GM12878 (cell line): ENCODE measurements around the gene UQCR10. TPM values are rescaled to one million over a fixed set of nuclear protein-coding genes. Genes with fewer than 3 reads are reported as not detected.

Experiments used
- ATAC-seq: fragments of 200-7000 bp; cut with Tn5 transposase; 3 replicates; pipeline ENCODE4 v1.9.1; 2020; ENCODE audit warnings: mild to moderate bottlenecking, moderate library complexity
- BruUV-seq: library from RNA; stranded (reverse); fragments of 400-500 nt; replicated peaks from 2 replicates; lab custom pipeline; 2021; lab: Mats Ljungman, UMichigan
- CTCF ChIA-PET: fragments of 300-600 bp; sonication (Branson Sonifier 250); formaldehyde crosslinking; extraction: SDS; loops from one replicate; lab custom pipeline; 2021; ENCODE audit warnings: inconsistent platforms; lab: Yijun Ruan, JAX
- POLR2A ChIA-PET: fragments of 350-600 bp; formaldehyde crosslinking; extraction: SDS; loops from one replicate; lab custom pipeline; 2021; ENCODE audit warnings: inconsistent platforms; lab: Charles Lee
- RAD21 ChIA-PET: fragments of 300-600 bp; sonication (Branson Sonifier 250); formaldehyde crosslinking; loops from one replicate; lab custom pipeline; 2023; ENCODE audit warnings: antibody characterized with exemption; ENCODE audit not compliant: unreplicated experiment; lab: Charles Lee
- SMC1A ChIA-PET: fragments of 300-600 bp; sonication (Branson Sonifier 250); formaldehyde crosslinking; loops from one replicate; lab custom pipeline; 2023; ENCODE audit not compliant: unreplicated experiment, uncharacterized antibody; lab: Charles Lee
- DNase-seq: peaks from one replicate; pipeline ENCODE4 v3.0.0-alpha.2; 2011; ENCODE audit warnings: low read depth, low spot score
- FAIRE-seq: peaks from 3 replicates; lab custom pipeline; 2011; peaks lifted over from hg19 to GRCh38; lab: Jason Lieb, UNC
- H2AFZ ChIP-seq: 2 replicates; pipeline ENCODE4 v1.6.0; 2011; ENCODE audit warnings: low read depth, low read length, control low read depth; ENCODE audit not compliant: control insufficient read depth
- H3K27ac ChIP-seq: 2 replicates; pipeline ENCODE4 v1.5.1; 2011; ENCODE audit warnings: control low read depth; ENCODE audit not compliant: control insufficient read depth, insufficient read depth
- H3K27me3 ChIP-seq, 2 experiments: replicated peaks in 1 of 2; 2 replicates each; pipeline versions ENCODE4 v1.6.0 to v1.6.1; 2011; ENCODE audit warnings: low read length in 1 of 2; ENCODE audit not compliant: control insufficient read depth in 2 of 2, insufficient read depth in 2 of 2
- H3K36me3 ChIP-seq, 2 experiments: 2 replicates each; pipeline ENCODE4 v1.5.1; 2011; ENCODE audit warnings: low read length in 1 of 2; ENCODE audit not compliant: control insufficient read depth in 2 of 2, insufficient read depth in 2 of 2
- H3K4me1 ChIP-seq: 2 replicates; pipeline ENCODE4 v1.6.1; 2011; ENCODE audit warnings: mild to moderate bottlenecking, low read length, moderate library complexity, mixed read lengths; ENCODE audit not compliant: control insufficient read depth, insufficient read depth
- H3K4me2 ChIP-seq: 2 replicates; pipeline ENCODE4 v1.6.0; 2011; ENCODE audit warnings: control low read depth; ENCODE audit not compliant: control insufficient read depth, insufficient read depth
- H3K4me3 ChIP-seq: fragments of 200-600 bp; sonication (generic); 2 replicates; pipeline ENCODE4 v1.5.1; 2016
- H3K79me2 ChIP-seq: 2 replicates; pipeline ENCODE4 v1.6.0; 2011; ENCODE audit warnings: low read length; ENCODE audit not compliant: control insufficient read depth, insufficient read depth
- H3K9ac ChIP-seq: 2 replicates; pipeline ENCODE4 v1.8.0; 2011; ENCODE audit warnings: low read length, control low read depth, mixed read lengths; ENCODE audit not compliant: control insufficient read depth, insufficient read depth
- H3K9me3 ChIP-seq: replicated peaks from 3 replicates; pipeline ENCODE4 v1.5.1; 2011; ENCODE audit warnings: mild to moderate bottlenecking, low read length; ENCODE audit not compliant: control insufficient read depth, insufficient read depth
- H4K20me1 ChIP-seq: 2 replicates; pipeline ENCODE4 v1.6.0; 2011; ENCODE audit not compliant: control insufficient read depth, insufficient read depth
- SUZ12 ChIP-seq: fragments of 200-600 bp; sonication (generic); IDR thresholded peaks from one replicate; pipeline ENCODE4 v1.6.1; 2018; ENCODE audit warnings: antibody characterized with exemption, mild to moderate bottlenecking; ENCODE audit not compliant: unreplicated experiment
- TCF3 ChIP-seq: IDR thresholded peaks from 2 replicates; pipeline ENCODE4 v1.6.1; 2012; ENCODE audit warnings: low read depth, mild to moderate bottlenecking, low read length, borderline replicate concordance; ENCODE audit not compliant: insufficient read depth
- YBX1 ChIP-seq: fragments of 450-650 bp; IDR thresholded peaks from 2 replicates; pipeline ENCODE4 v1.6.1; 2016; ENCODE audit warnings: antibody characterized with exemption
- WGBS: methylation state at CpG from one replicate; pipeline ENCODE4 v1.1.6; 2016; ENCODE audit warnings: low lambda C conversion rate; ENCODE audit not compliant: insufficient replicate concordance, insufficient coverage; ENCODE audit errors: missing lambda C conversion rate; 5-methylcytosine and 5-hydroxymethylcytosine counted together
- in situ Hi-C: fragments of 300-500 bp; cut with MboI; formaldehyde crosslinking; loops from 9 replicates; pipeline ENCODE4 v1.14.3; 2018; ENCODE audit warnings: mixed read lengths
- intact Hi-C: fragments of 100-400 bp; cut with micrococcal nuclease; formaldehyde crosslinking; loops from one replicate; pipeline ENCODE4 v1.14.2; 2022; ENCODE audit not compliant: unreplicated experiment
- polyA plus RNA-seq, 11 experiments: library from polyadenylated mRNA; depleted of rRNA in 4 of 11; unstranded in 6 of 11; stranded (reverse) in 5 of 11; fragments of >200 nt; fragmentation: Nextera tagmentation in 4 of 11; fragmentation: Illumina TruSeq in 1 of 11; extraction: Ambion mirVana in 4 of 11; extraction: Trizol in 1 of 11; gene quantifications; 1 replicate in 1 of 11; 2 replicates in 10 of 11; pipeline versions ENCODE4 v1.2.1 to v1.2.3, GENCODE V29; 2011 to 2016; ENCODE audit warnings: inconsistent platforms in 2 of 11, missing spikeins in 2 of 11, low read depth in 1 of 11
- total RNA-seq, 4 experiments: library from RNA; depleted of rRNA in 3 of 4; stranded (reverse); fragments of >200 nt in 3 of 4; fragmentation: Illumina TruSeq in 1 of 4; extraction: Trizol in 1 of 4; gene quantifications; 2 replicates each; pipeline versions ENCODE4 v1.2.1 to v1.2.3, GENCODE V29; 2013 to 2021
- TF ChIP-seq, protein P1 (sequence below): fragments of 450-650 bp; IDR thresholded peaks from 2 replicates; pipeline ENCODE4 v1.6.1; 2016; ENCODE audit warnings: mild to moderate bottlenecking
- TF ChIP-seq, protein P2 (sequence below): fragments of 450-650 bp; IDR thresholded peaks from 2 replicates; pipeline ENCODE4 v1.6.1; 2017; ENCODE audit warnings: mild to moderate bottlenecking, moderate library complexity
- TF ChIP-seq, protein P3 (sequence below): fragments of 450-650 bp; IDR thresholded peaks from 2 replicates; pipeline ENCODE4 v1.6.1; 2016; ENCODE audit warnings: mild to moderate bottlenecking, moderate library complexity, borderline replicate concordance

UQCR10 gene
- total and polyA plus RNA-seq, 10 of the 15 experiments (the other 5 are each of a cell fraction or from before 2014, with no cell fraction given), result 144 to 1,021 (median 214) TPM

DNA sequence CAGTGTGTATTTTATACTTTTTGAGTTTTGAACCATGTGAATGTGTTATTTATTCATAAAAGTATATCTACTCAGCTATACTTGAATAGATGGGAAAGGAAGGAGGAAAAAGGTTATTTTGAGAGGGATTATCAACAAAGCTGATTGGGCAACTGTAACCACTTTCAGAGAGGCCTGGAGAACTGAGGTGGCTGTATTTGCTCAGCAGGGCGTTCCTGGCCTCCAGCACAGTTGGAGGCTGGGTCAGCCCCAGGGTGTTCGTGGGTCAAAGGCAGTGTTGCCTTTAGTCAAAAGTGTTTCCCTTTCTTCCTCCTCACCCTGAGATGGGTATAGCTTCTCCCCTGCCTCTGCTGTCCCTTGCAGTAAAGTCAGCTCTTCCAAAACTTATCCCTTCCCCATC lies 44.2 kb downstream of the UQCR10 start:
- Histone ChIP-seq H4K20me1 (no peaks in the 10 kb centered on the region), H3K27me3 (no peaks in the 10 kb centered on the region), H3K9me3 (no peaks in the 10 kb centered on the region), H3K27ac (no peak overlapping the region), H3K4me2 (no peak overlapping the region), H3K4me1 (no peaks in the 10 kb centered on the region), H3K9ac (no peak overlapping the region), H2AFZ (no peak overlapping the region), H3K4me3 (no peak overlapping the region), H3K79me2 (no peaks in the 10 kb centered on the region), H3K36me3 (peaks cover 10 to 50% of the 10 kb centered on the region in 2 experiments)
- RAD21 ChIA-PET, result interaction anchor here (0.6 kb wide), 1 partner anchor 590 kb away, joined by 3 read pairs; no protein-coding TSS in a partner anchor
- no TSS peak for BruUV-seq
- CTCF ChIA-PET, result interaction anchor here (1.3 kb wide), 1 partner anchor 194 kb away, joined by 4 read pairs; no protein-coding TSS in a partner anchor
- in situ Hi-C loops (no loop called here), intact Hi-C loops (no loop called here)
- 56% methylated on average over 2 of the region's 2 CpGs for WGBS
- ATAC-seq (no peak), FAIRE-seq (no peak), DNase-seq (no peak)
- TF ChIP-seq YBX1 (no peak), SUZ12 (no peak), TCF3 (no peak)
- TF ChIP-seq, protein P1, sequence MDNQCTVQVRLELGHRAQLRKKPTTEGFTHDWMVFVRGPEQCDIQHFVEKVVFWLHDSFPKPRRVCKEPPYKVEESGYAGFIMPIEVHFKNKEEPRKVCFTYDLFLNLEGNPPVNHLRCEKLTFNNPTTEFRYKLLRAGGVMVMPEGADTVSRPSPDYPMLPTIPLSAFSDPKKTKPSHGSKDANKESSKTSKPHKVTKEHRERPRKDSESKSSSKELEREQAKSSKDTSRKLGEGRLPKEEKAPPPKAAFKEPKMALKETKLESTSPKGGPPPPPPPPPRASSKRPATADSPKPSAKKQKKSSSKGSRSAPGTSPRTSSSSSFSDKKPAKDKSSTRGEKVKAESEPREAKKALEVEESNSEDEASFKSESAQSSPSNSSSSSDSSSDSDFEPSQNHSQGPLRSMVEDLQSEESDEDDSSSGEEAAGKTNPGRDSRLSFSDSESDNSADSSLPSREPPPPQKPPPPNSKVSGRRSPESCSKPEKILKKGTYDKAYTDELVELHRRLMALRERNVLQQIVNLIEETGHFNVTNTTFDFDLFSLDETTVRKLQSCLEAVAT, result no peak
- TF ChIP-seq, protein P2, sequence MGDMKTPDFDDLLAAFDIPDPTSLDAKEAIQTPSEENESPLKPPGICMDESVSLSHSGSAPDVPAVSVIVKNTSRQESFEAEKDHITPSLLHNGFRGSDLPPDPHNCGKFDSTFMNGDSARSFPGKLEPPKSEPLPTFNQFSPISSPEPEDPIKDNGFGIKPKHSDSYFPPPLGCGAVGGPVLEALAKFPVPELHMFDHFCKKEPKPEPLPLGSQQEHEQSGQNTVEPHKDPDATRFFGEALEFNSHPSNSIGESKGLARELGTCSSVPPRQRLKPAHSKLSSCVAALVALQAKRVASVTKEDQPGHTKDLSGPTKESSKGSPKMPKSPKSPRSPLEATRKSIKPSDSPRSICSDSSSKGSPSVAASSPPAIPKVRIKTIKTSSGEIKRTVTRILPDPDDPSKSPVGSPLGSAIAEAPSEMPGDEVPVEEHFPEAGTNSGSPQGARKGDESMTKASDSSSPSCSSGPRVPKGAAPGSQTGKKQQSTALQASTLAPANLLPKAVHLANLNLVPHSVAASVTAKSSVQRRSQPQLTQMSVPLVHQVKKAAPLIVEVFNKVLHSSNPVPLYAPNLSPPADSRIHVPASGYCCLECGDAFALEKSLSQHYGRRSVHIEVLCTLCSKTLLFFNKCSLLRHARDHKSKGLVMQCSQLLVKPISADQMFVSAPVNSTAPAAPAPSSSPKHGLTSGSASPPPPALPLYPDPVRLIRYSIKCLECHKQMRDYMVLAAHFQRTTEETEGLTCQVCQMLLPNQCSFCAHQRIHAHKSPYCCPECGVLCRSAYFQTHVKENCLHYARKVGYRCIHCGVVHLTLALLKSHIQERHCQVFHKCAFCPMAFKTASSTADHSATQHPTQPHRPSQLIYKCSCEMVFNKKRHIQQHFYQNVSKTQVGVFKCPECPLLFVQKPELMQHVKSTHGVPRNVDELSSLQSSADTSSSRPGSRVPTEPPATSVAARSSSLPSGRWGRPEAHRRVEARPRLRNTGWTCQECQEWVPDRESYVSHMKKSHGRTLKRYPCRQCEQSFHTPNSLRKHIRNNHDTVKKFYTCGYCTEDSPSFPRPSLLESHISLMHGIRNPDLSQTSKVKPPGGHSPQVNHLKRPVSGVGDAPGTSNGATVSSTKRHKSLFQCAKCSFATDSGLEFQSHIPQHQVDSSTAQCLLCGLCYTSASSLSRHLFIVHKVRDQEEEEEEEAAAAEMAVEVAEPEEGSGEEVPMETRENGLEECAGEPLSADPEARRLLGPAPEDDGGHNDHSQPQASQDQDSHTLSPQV, result no peak
- TF ChIP-seq, protein P3, sequence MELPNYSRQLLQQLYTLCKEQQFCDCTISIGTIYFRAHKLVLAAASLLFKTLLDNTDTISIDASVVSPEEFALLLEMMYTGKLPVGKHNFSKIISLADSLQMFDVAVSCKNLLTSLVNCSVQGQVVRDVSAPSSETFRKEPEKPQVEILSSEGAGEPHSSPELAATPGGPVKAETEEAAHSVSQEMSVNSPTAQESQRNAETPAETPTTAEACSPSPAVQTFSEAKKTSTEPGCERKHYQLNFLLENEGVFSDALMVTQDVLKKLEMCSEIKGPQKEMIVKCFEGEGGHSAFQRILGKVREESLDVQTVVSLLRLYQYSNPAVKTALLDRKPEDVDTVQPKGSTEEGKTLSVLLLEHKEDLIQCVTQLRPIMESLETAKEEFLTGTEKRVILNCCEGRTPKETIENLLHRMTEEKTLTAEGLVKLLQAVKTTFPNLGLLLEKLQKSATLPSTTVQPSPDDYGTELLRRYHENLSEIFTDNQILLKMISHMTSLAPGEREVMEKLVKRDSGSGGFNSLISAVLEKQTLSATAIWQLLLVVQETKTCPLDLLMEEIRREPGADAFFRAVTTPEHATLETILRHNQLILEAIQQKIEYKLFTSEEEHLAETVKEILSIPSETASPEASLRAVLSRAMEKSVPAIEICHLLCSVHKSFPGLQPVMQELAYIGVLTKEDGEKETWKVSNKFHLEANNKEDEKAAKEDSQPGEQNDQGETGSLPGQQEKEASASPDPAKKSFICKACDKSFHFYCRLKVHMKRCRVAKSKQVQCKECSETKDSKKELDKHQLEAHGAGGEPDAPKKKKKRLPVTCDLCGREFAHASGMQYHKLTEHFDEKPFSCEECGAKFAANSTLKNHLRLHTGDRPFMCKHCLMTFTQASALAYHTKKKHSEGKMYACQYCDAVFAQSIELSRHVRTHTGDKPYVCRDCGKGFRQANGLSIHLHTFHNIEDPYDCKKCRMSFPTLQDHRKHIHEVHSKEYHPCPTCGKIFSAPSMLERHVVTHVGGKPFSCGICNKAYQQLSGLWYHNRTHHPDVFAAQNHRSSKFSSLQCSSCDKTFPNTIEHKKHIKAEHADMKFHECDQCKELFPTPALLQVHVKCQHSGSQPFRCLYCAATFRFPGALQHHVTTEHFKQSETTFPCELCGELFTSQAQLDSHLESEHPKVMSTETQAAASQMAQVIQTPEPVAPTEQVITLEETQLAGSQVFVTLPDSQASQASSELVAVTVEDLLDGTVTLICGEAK, result no peak
- POLR2A ChIA-PET, result no interaction called here
- SMC1A ChIA-PET, result no interaction called here
